ENCODE data around the gene ANO3.

Gene ANO3

DNA sequence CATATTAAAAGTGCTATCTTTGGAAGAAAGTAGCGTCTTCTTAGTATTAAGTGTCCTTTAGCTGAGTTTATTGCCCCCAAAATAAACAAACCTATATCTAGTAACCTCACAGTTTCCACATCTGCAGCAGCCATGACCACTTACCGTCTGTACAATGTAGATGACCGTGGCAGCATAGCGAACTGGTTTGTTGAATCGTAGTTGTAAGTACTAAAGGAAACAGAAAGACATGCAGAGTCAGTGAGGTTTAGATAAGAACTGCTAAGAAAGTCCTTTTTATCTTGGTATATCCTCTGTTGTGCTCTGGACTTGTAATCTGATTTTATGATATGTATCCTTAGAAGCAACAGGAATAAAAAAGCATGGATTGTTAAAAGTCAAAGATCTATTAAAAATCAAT, 380.6 kb downstream of the ANO3 start:
- H3K4me3 ChIP-seq (ENCODE audit: low read depth, low read length) = no peak overlapping the region
- TF ChIP-seq, protein P1, sequence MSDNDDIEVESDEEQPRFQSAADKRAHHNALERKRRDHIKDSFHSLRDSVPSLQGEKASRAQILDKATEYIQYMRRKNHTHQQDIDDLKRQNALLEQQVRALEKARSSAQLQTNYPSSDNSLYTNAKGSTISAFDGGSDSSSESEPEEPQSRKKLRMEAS (IDR thresholded peaks at IDR 0.05; ENCODE audit: low read depth, low read length) = no peak
- no peak for DNase-seq (ENCODE audit: low read depth)

Measured in NB4 (cell line).